Measurements from ENCODE around the gene CCNI2.

Gene CCNI2

DNA sequence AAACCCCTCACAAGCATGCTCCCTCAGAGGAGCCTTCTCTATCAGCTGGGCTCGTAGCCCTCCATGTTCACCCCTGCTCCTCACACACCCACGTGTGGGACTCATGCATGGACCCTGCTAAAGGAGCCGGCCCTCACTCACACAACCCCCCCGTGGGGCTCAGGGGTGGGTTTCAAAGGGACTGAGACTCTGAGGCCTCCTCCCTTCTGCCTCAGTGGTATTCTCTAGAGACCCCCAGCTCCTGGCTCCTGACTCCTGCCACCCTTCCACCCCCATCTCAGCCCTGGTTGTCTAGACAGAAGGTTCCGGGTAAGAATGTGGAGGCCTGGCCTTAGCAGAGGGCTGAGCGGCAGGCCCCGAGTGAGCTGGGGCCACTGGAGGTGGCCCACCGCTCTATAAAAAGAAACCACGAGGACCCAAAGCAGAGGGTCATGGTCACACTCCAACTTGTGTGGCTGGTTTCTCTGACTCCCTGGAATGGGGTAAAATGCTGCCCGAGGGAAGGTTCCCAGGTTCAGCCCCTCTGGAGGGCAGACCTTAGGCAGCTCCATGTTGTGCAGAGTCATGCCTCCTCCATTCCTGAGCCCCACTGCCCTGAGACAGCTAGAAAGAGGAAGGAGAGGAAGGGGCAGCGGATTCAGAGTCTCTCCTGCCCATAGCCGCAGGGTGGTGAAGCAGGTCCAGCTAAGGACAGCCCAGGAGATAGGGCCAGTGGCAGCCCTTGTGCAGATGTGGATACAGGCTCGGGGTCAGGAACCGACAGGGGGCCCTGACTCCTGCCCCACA is 19.0 kb downstream of the CCNI2 start:
- Histone ChIP-seq H3K27me3 (no peaks in the 10 kb centered on the region), H3K4me2 (peak overlapping the region in 7 of 11 experiments; percentile 4 to 71 (median 53); a peak in 10 of 22 replicates), H3K27ac (peak overlapping the region in 7 of 11 experiments; percentile 7 to 47 (median 25); a peak in 8 of 22 replicates), H3K4me3 (no peak overlapping the region), H3K4me1 (peaks cover 23 to 65% (median 41%) of the 10 kb centered on the region in 10 experiments; a peak in 19 of 20 replicates), H3K9ac (no peak overlapping the region), H3K9me3 (replicated peaks in 1 of 11) (no peaks in the 10 kb centered on the region), H3K36me3 (peaks cover 0 to 43% (median 17%) of the 10 kb centered on the region in 11 experiments; a peak in 16 of 22 replicates), H4K20me1 (peaks cover 0 to 7% (median 0%) of the 10 kb centered on the region in 11 experiments; a peak in 2 of 22 replicates)
- no peak for TF ChIP-seq Cebpa-rat (IDR thresholded peaks at IDR 0.05)

DNA sequence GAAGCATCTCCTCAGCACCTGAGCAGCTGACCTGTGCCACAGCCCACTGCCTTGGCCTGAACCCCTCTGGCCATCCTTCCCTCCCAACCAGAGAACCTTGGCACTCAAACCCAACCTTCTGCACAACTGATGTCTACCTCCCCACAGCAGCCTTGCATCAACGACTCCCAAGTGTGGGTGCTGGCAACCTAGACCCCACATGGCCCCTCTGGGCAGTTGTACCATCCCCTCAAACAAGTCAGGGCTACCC is 19.5 kb downstream of the CCNI2 start:
- no peak for TF ChIP-seq Cebpa-rat (IDR thresholded peaks at IDR 0.05)
- Histone ChIP-seq H3K4me2 (peak overlapping the region in 7 of 11 experiments; percentile 14 to 71 (median 53); a peak in 9 of 22 replicates), H3K9ac (no peak overlapping the region), H3K27me3 (no peaks in the 10 kb centered on the region), H3K36me3 (peaks cover 0 to 38% (median 17%) of the 10 kb centered on the region in 11 experiments; a peak in 15 of 22 replicates), H3K9me3 (replicated peaks in 1 of 11) (no peaks in the 10 kb centered on the region), H3K4me1 (peaks cover 23 to 68% (median 42%) of the 10 kb centered on the region in 10 experiments; a peak in 19 of 20 replicates), H3K4me3 (no peak overlapping the region), H3K27ac (peak overlapping the region in 5 of 11 experiments; percentile 7 to 47 (median 25); a peak in 7 of 22 replicates), H4K20me1 (peaks cover 0 to 7% (median 0%) of the 10 kb centered on the region in 11 experiments; a peak in 2 of 22 replicates)

- Histone ChIP-seq H3K4me3 (no peak overlapping the region), H3K27ac (peak overlapping the region in 1 of 11 experiments; percentile 25; a peak in 3 of 22 replicates), H4K20me1 (peaks cover 0 to 10% (median 0%) of the 10 kb centered on the region in 11 experiments; a peak in 2 of 22 replicates), H3K9ac (no peak overlapping the region), H3K36me3 (peaks cover 0 to 33% (median 17%) of the 10 kb centered on the region in 11 experiments; a peak in 13 of 22 replicates), H3K27me3 (no peaks in the 10 kb centered on the region), H3K9me3 (replicated peaks in 1 of 11) (no peaks in the 10 kb centered on the region), H3K4me2 (peak overlapping the region in 8 of 11 experiments; percentile 14 to 71 (median 44); a peak in 14 of 22 replicates), H3K4me1 (peaks cover 23 to 68% (median 42%) of the 10 kb centered on the region in 10 experiments; a peak in 19 of 20 replicates)
- no peak for TF ChIP-seq Cebpa-rat (IDR thresholded peaks at IDR 0.05)
These were observed 19.9 kb downstream of the CCNI2 start for GRCh38 chr5:132767150-132767549.

DNA sequence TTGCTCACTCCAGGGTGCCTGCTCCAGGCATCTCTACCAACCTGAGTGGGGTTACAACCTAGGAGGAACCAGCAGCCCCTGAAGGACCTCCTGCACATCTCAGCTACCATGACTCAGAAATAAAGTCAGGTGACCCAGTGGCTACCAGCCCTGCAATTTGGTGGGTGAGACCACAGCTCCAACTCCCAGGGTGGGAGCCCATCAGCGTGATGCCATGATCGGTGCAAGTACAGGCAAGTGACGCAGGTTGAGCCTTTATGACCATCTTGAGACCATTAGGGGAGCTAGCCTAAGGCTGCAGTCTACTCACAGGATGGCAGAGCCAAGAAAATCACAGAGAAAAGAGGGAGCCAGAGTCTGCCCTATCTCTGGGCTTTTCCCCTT is 21.3 kb downstream of the CCNI2 start:
- Histone ChIP-seq H3K4me2 (peak overlapping the region in 6 of 11 experiments; percentile 53 to 71 (median 64); a peak in 11 of 22 replicates), H3K36me3 (peaks cover 0 to 22% (median 13%) of the 10 kb centered on the region in 11 experiments; a peak in 11 of 22 replicates), H3K9ac (no peak overlapping the region), H3K27me3 (no peaks in the 10 kb centered on the region), H3K27ac (no peak overlapping the region), H3K9me3 (replicated peaks in 1 of 11) (no peaks in the 10 kb centered on the region), H3K4me1 (peaks cover 23 to 57% (median 37%) of the 10 kb centered on the region in 10 experiments; a peak in 19 of 20 replicates), H3K4me3 (no peak overlapping the region), H4K20me1 (peaks cover 0 to 16% (median 0%) of the 10 kb centered on the region in 11 experiments; a peak in 4 of 22 replicates)
- TF ChIP-seq Cebpa-rat (IDR thresholded peaks at IDR 0.05), result no peak

DNA sequence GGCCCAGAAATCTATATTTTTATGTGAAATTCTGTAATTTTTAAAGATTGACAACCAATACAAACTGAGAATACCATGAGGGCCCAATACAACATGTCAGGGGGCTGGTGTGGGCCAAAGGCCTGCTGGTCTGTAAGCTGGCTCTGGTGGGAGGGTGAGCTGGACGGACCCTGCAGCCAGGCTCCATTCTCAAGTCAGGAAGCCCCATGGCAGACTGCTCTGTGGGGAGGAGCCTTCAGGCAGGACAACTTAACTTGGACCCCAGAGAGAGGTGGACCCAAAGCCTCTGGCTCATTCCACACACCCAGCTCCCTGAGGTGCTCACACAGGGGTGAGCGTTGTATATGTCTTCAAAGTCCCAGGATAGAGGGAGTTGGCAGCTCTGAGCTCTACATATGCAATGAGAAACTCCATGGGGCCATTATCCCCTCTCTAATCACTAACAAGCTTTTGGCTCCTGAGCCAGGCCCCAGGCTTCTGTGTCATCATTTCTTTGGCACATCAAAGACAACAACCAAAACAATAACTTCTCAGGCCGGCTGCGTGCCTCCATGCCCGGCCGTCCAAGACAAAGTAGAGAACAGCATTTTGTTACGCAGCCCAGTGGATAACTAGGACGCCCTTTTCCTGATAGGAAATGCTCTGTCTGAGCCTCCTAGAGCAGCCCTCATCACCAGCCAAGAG is 23.4 kb downstream of the CCNI2 start:
- Histone ChIP-seq H3K9me3 (replicated peaks in 1 of 11) (no peaks in the 10 kb centered on the region), H3K4me3 (no peak overlapping the region), H3K27me3 (peaks cover under 1 to 14% (median 8%) of the 10 kb centered on the region in 11 experiments; a peak in 18 of 22 replicates), H3K9ac (no peak overlapping the region), H3K4me1 (peaks cover 23 to 47% (median 39%) of the 10 kb centered on the region in 10 experiments; a peak in 19 of 20 replicates), H3K36me3 (peaks cover 0 to under 1% (median 0%) of the 10 kb centered on the region in 11 experiments; a peak in 1 of 22 replicates), H4K20me1 (peaks cover 0 to 32% (median 0%) of the 10 kb centered on the region in 11 experiments; a peak in 4 of 22 replicates), H3K4me2 (peak overlapping the region in 8 of 11 experiments; percentile 1 to 43 (median 38); a peak in 13 of 22 replicates), H3K27ac (no peak overlapping the region)
- no peak for TF ChIP-seq Cebpa-rat (IDR thresholded peaks at IDR 0.05)

- Histone ChIP-seq H3K27ac (no peak overlapping the region), H3K36me3 (no peaks in the 10 kb centered on the region), H3K4me2 (peak overlapping the region in 8 of 11 experiments; percentile 1 to 43 (median 38); a peak in 13 of 22 replicates)
These were observed 24.3 kb downstream of the CCNI2 start for GRCh38 chr5:132771503-132771998.

GRCh38 chr5:132772291-132773070 is 25.3 kb downstream of the CCNI2 start:
- Histone ChIP-seq H3K27ac (no peak overlapping the region), H3K4me2 (no peak overlapping the region; a peak in 1 of 22 replicates), H3K9ac (no peak overlapping the region), H3K36me3 (no peaks in the 10 kb centered on the region), H4K20me1 (peaks cover 0 to 34% (median 0%) of the 10 kb centered on the region in 11 experiments; a peak in 4 of 22 replicates), H3K4me1 (peaks cover 20 to 40% (median 32%) of the 10 kb centered on the region in 10 experiments; a peak in 19 of 20 replicates), H3K27me3 (peaks cover 16 to 32% (median 26%) of the 10 kb centered on the region in 11 experiments), H3K9me3 (replicated peaks in 1 of 11) (no peaks in the 10 kb centered on the region), H3K4me3 (no peak overlapping the region)
- TF ChIP-seq Cebpa-rat (IDR thresholded peaks at IDR 0.05), result no peak

More at GRCh38 chr5:132771503-132771998, 24.3 kb downstream of the CCNI2 start:
- Histone ChIP-seq H3K9me3 (replicated peaks in 1 of 11) (no peaks in the 10 kb centered on the region), H3K4me3 (no peak overlapping the region), H3K4me1 (peaks cover 27 to 47% (median 39%) of the 10 kb centered on the region in 10 experiments; a peak in 19 of 20 replicates), H4K20me1 (peaks cover 0 to 34% (median 0%) of the 10 kb centered on the region in 11 experiments; a peak in 4 of 22 replicates), H3K9ac (no peak overlapping the region), H3K27me3 (peaks cover 10 to 23% (median 17%) of the 10 kb centered on the region in 11 experiments)
- TF ChIP-seq Cebpa-rat (IDR thresholded peaks at IDR 0.05), result no peak

DNA sequence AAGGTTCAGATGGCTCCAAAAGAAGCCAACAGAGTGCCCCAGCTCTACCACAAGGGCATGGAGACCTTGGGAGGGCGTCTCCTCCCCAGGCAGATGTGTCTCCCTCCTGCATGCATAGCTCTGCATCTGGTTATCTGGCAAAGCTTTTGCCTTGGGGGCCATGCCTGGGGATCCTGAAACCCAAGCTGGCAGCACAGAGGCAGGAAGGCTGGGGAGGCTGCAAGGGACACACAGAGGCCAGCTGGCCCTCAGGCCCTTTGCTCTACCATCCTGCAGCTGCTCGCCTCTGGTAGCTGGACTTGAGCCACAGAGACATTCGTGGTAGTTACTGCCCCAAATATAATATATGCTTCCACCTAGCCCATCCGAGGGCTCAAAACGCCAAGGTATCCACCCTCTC is 25.9 kb downstream of the CCNI2 start:
- Histone ChIP-seq H3K4me1 (peaks cover 17 to 38% (median 29%) of the 10 kb centered on the region in 10 experiments; a peak in 19 of 20 replicates), H3K9ac (no peak overlapping the region), H3K9me3 (replicated peaks in 1 of 11) (no peaks in the 10 kb centered on the region), H3K27me3 (peaks cover 22 to 39% (median 32%) of the 10 kb centered on the region in 11 experiments), H3K27ac (no peak overlapping the region), H3K36me3 (no peaks in the 10 kb centered on the region), H3K4me2 (no peak overlapping the region), H4K20me1 (peaks cover 0 to 34% (median 0%) of the 10 kb centered on the region in 11 experiments; a peak in 4 of 22 replicates), H3K4me3 (no peak overlapping the region)
- TF ChIP-seq Cebpa-rat (IDR thresholded peaks at IDR 0.05), result no peak
